HG02973 (cell line): ENCODE measurements around the gene LCOR.

Experiments
- ATAC-seq: cut with Tn5 transposase; IDR thresholded peaks from one replicate; pipeline ENCODE4 v1.9.1; 2021; ENCODE audit warnings: moderate library complexity; ENCODE audit not compliant: unreplicated experiment

LCOR gene

DNA sequence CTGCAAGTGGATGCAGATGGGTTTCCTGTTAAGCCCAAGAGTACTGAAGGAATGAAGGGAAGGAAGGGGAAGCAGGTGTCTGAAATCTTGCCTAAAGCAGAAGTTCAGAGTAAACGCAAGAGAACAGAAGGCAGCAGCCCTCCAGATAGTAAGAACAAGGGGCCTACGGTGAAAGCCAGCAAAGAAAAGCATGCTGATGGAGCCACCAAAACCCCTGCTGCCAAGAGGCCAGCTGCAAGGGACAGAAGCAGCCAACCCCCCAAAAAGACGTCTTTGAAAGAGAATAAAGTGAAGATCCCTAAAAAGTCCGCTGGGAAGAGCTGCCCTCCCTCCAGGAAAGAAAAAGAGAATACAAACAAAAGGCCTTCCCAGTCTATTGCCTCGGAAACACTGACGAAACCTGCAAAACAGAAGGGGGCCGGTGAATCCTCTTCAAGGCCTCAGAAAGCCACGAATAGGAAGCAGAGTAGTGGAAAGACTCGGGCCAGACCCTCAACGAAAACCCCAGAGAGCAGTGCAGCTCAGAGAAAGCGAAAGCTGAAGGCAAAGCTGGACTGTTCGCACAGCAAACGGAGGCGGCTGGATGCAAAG, 152.5 kb downstream of the LCOR start:
- peak; percentile 75 for ATAC-seq

DNA sequence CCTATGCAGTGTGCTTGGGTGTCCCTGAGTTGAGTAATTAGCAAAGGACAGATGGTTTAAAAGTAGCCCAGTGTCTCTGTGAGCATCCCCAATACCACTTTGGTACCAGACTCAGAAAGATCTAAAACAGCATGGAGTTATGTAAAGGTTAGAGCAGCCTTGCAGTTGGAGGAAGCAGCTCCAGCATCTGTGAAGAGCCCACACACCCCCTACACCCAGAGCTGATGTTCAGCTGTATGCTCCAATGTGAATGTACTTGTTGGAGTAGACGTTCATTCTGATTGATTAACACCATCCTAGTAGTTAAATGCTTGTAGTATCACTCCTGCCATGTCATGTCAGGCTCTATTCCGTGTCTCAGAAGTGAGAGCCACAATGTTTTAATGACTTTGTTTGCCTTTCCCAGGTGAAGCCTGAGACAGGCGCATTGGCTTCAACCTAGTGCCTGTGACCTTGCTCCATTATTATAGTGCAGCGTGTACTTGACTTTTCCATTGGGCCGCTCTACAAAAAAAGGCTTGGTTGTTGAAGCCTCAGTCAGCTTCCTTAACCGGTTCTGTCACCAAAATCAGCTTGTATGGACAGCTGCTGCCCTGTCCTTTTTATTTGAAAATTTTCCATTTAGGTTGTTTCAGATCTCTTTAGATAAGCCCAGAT, 154.2 kb downstream of the LCOR start:
- no peak for ATAC-seq

DNA sequence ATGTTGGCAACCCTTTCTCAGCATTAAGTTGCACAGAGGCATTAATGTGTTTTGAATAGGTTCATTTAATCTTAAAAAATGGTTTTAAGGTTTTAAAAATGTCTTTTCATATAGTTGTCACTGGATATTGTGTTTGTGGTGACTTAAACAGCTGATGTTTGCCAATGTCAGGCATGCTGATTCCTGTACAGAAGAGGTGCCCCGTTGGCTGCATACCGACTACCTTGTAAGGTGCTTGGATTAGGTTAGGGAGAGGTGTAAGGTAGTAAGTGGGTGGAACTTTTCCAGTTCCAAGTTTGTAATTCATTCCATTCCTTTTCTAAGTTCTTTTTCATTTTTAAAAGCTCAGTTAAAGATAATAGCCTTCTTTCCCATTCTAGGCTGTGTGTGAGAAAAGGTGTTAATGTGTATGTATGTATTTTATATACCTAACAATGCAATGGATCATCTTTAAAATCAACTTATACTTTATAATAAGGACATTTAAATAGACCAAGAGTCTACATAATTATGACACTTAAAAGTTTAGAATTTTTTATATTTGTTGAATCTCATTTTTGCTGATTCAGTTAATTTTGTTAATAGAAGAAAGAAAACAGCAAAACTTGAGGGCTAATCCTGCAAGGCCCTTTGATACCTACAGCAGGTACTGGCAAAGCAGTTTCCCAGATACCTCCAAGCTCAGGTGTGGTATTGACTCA, 155.2 kb downstream of the LCOR start:
- ATAC-seq = no peak

DNA sequence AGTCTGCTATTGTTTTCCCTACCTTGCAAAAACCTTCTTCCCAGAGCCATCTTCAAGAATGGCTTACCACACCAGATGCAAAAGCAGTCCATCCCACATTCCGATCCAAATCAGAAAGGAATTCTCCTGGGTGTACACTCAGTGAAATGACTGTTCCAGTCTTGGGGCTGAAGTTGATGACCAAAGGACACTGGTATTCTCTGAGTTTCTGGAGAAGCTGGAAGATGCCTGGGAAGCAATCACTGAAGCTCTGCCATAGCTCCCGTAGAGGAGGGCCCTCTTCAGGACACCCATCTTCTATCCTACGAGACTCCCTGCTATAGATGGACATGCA, 155.7 kb downstream of the LCOR start:
- no peak for ATAC-seq

DNA sequence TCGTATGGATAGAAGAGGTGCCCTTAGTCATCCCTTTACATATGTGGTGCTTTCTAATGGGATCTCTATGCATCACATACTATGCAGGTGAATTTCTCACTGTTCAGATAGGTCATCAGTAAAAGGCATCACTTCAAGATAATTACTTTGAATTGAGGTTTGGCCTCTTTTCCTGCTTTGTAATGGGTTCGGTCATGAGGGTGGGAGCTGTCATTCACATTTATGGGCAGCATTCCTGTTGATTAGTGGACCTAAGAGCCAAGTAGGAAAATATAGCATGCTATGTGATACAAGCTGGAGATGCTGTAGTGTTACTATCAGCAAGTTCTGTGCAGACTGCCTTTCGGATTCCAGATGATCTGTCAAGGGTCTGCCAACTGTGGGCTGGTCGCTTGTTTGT, 156.3 kb downstream of the LCOR start:
- no peak for ATAC-seq

DNA sequence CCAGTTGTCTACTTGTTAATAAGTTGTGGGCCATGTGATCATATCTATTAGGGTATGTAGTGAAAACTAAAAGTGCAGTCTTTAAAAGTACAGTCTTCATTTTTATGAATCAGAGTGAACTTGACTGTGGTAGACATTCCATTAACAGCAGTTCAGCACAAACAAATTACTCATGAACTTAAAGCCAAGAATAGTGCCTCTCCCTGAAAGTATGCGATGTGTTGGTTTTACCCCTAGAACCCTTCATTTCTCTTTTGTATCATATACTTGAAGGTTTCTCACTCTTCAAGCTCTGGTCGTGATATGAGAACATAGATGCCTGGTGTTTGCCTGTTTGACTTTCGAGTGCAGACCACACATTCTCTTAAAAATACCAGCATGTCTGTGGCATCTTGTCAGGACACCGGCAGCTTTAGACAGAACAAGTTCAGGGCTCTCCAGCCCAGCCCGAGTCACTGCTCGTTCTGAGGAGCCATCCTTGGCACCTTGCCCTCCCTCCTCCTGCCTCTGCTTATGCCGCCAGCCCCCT, 159.3 kb downstream of the LCOR start:
- peak; percentile 40 for ATAC-seq

DNA sequence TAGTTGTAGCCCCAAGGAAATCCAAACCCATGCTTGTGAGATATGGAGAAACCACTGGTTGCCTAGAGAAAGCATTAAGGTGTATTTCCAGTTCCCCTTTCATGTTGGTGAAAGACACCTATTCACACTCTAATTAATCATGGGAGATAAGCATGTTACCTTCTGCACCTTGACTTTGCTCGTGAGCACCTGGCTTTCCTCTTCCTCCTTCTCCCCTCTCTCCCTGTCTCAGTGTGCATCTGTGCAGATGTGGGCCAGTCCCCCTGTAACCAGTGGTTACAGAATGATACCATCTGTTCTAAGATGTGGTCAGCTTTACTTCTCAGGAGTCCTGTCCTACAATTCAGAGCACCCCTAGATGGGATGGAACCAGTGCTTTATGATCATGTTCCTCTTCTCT, 160.6 kb downstream of the LCOR start:
- ATAC-seq = peak; percentile 52

DNA sequence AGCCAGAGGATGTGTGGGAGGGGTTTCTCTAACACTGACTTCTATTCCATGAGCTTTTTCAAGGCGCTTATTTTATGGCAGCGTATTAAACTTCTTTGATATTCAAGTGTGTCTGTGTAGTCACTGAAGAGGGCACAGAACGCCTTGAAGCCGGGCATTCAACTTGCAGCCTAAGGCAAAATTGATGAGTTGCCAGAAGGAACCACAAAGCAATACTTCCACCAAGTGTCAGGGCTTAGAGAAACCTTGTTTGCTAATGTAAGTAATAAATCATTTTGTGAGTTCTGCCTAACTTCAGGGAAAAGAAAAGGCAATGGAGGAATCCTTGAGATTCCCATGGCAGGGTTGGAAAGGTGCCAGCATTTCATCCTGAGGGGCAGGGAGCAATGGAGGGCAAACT, 163.8 kb downstream of the LCOR start:
- ATAC-seq = no peak

DNA sequence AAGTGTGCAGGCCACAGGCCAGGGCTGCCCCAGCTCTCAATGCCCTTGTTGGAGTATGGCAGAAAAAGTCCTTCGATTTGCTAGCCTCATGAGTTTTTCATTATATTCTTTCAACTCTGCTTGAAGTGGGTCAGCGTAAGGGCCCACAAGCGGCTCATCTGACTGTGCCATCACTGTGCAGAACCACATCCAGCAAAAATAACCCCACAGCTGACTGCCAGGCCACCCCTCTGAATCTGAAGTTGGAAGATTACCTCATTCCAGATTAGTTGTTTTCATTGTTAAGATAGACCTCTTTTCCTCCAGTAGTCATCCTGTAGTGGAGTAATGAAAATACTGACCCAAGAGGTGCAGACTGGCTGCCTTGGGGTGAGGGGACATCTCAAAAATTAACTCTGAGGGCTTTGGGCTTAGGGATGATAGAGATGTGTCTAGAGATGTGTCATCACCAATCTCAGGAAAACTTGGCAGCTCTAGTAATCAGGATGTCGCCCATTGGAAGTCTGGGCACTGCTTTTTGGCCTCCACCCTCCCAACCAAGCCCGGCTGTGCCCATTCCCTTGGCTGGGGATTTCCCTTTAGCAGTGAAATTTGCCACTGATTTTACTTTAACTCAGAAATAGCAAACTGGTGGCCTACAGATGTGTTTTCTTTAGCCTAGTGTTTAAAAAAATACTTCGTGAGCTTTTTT, 164.3 kb downstream of the LCOR start:
- no peak for ATAC-seq

DNA sequence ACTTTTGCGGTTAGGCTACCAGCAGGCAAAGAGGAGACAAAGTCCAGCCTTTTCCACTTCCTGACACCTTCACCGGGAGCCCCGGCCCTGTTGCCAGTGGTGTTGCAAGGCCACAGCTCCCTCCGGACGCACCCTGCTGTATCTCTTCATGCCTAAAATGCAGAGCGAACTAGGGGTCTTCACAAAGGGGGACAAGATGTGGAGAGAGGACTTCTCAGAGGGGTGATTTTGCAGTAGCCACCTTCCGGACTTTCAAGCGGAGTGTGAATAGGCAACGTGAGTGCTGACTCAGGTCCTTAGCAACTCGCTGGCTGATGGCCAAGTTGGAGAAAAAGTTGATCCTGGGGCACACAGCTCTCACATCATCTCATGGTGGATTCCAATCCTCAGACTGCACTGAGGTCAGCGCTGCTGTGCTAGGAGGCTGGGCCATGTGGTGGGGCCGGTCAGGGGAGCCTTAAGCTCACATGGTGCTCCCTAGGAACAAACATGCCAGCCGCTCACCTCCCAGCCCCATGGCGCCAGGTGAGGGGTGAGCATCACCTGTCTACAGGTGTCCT, 166.3 kb downstream of the LCOR start:
- ATAC-seq = no peak

DNA sequence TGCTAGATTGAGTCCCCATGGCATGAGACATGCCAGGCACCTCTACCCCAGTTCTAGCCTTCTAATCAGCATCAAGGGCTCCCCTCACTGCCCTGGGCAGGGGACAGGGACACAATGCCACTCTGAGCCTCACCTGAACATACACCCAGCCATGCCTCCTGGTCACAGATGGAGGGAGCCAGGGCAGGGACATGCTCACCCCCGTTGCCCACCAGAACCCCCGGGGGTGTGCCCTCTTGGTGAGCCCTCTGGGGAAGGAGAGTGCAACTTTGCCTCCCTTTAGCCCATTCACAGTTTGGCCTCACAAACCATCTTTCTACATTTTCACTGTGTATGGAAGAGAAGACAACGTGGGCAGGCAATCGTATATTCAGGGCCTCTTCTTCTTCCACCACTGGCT, 167.2 kb downstream of the LCOR start:
- ATAC-seq = no peak

DNA sequence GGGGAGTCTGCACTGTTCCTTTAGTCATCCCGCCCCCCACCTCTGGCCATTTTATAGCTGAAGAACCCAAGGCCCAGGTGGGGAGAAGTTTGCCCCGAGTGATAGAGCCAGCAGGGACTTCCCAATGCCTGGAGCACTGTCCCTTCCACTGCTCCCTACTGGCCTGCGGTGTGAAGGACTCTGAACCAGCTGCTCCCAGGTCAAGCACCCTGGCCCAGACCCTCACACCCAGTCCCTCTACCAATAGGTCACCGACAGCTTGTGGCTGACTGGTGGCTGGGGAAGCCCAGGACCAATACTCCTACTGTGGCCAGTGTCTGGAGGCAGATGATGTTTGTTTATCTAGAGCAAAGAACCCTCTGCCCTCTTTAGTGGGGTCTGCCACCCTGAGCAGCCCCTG, 167.9 kb downstream of the LCOR start:
- ATAC-seq = no peak

DNA sequence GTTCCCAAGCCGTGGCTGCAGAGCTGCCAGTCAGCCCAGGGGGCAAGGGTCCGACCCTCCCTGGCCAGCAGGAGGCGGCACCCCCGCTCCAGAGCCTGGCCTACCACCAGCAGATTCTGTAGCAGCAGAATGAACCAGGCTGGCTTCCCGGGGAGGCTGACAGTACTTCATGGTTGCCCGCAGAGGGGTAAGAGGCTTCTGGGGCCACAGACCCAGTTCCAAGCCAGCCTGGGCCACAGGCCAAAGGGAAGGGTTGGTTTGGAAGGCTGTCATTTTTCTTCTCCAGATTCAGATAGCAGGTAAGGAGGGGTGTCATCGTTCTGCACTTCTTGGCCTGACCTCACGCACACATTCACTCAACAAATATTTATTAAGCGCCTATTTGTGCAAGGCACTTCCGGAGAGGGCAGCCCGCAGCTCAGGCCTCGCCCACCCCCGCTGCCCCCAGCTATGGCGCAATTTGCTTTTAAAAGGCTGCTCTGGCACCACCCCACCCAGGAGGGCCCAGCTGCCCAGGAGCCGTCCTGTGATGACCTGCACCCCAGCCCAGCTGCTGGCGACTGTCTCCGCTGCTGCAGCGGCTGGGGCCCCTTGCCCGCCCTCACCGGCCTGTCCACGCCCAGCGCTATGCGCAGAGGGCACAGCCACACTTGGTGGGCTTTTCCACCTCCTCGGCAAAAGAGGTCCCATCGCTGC, 168.5 kb downstream of the LCOR start:
- ATAC-seq = no peak

DNA sequence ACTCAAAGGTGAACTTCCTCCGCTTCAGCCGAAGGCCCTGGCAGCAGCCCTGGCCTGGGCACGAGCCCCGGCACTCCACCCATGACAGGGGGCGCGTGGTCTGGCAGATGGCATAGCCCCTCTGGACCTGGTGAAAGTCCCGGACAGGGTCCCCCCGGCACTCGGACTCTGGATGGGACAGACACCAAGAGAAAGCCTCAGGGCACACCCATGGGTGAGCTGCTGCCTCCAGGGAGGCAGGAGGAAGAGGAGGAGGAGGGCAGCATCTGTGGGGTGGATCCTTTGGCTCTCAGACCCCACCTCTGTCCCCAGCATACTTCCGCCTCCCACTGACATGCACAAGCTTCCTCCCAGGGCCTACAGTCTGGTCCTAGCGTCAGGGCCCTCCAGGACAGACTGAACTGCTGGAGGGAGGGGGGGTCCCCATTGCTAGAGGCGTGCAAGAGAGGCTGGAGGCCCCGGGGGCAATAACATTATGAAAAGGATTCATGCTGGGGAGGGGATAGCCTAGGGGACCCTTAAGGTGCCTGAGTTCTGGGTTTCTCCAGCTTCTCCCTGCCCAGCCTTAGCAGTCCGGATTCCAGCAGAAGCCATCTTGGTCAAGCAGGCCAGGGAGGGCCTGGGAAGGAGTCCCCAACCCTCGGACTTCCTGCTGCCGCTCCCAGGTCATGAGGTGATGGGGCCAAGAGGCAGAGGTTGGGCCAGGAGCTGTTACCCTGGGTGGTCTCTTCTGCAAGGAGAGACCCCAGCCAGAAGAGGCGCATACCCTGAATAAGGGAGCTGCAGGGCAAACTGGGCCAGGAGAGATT, 169.3 kb downstream of the LCOR start:
- no peak for ATAC-seq

DNA sequence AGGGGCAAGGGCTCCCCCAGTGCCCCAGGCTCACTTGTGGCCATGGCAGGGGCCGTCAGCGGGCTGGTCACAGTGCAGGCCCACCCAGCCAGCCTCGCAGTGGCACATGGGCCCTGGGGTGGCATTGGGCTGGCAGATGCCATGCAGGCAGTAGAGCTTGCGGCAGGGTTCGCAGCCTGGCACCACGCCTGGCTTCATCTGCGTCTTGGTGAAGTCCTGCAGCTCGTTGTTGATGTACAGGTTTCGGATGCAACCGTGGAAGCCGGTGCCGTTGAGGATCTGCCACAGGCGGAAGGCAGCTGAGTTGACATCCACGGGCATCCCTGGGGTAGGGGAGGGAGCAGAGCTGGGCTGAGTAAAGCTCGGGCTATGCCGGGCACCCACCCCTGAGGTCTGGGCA, 170.6 kb downstream of the LCOR start:
- no peak for ATAC-seq

DNA sequence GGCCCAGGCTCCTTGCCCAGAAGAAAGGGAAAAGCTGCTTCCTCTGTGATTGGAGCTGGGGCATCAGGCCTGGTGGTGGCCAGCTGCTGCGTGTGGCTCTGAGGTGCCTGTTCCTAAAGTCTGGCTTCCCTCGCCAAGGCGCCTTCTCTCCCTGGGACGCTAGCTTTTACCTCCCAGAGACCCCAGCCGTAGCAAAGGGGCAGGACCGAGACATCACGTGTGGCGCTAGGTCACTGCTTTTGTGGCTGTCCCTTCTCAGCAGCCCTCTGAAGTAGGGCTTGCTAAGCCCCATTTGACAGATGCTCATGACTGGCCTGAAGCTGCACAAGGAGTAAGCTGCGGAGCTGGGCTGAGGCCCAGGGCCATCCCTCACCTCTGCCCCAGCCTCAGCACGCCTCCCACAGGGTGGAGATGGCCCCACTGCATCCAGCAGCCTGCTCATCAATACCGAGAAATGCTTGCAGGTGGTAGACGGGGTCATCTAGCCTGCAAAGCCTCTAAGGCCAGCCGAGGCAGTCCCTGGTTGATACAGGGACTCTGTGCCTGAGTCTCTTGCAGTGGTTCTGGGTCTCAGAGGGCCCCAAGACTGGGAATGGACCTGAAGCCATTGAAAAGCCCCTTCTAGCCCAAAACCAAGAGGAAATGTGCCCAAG, 171.2 kb downstream of the LCOR start:
- no peak for ATAC-seq

DNA sequence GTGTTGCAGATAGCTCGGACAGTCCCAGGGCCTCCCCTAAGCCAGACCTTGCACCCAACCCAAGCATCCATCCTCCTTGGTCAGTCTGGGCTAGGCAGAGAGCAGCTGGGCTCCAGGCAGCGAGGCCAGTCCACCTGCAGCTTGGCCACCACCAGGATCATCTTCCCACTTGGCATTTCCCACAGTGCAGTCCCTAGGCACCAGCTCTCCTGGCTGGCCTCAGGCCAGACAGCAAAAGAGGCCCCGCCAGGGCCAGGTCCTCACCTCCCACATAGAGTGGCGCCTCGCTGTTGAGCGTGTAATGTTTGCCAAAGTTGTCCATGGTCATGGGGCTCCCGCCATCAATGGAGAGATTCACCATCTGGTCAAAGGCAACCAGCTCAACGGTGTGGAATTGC, 171.7 kb downstream of the LCOR start:
- ATAC-seq = no peak

DNA sequence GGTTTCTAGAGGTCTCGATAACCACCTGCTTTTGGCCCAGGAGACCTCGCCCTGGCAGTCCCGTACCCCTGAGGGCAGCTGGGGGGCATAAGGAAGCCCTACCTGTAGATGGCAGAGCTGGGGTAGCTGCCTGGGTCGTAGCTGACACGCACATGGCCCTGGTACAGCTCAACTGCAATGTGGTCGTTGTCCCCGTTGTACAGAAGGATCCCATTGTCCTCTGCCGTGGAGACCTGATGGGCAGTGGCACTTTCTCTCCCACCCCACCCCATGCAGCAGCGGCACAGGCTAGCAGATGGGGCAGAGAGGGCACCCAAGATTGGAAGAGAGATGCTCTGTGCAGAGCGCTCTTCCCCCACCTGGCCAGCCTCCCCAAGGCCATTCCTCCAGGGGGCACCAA, 172.5 kb downstream of the LCOR start:
- ATAC-seq = no peak

DNA sequence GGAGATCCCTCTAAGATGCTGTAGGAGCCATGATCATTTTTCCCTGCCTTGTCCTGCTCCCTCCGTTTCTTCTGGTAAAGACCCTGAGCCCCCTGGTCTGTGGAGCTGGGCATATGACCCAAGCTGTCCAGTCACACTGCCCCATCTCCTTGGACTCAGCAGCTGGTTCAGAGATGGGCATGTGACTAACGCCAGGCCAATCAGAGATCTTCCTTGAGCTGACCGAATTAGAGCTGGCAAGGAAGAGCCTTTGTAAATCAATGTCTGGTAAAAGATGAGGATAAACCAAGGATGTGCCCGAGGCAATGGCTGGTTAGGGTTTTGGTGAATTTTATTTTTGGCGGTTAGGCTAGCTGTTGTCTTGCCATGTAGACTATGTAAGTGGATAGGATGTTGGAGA, 173.3 kb downstream of the LCOR start:
- ATAC-seq = no peak

DNA sequence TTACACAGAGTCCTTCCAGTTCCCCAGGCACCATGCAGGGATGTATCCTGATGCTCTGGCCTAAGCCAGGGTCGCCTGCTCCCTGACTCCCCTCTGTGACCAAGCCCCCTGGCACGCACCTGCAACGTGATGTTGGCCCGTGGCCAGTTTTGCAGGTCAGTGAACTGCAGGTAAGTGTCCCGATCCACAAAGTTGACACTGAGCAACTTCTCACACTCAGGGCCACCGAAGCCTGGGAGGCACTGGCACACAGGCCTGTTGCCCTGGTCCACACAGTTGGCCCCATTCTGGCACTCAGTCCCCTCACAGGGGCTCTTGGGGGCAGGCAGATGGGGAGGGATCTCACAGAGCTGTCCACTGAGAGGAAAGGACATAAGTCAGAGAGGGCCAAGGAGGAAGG, 174.3 kb downstream of the LCOR start:
- ATAC-seq = no peak
